ENCODE measurements around the gene SPACA7. TPM values are rescaled to one million over a fixed set of nuclear protein-coding genes. Genes with fewer than 3 reads are reported as not detected.

Gene SPACA7
- total RNA-seq, 1 experiment from 2014 or later: not detected

DNA sequence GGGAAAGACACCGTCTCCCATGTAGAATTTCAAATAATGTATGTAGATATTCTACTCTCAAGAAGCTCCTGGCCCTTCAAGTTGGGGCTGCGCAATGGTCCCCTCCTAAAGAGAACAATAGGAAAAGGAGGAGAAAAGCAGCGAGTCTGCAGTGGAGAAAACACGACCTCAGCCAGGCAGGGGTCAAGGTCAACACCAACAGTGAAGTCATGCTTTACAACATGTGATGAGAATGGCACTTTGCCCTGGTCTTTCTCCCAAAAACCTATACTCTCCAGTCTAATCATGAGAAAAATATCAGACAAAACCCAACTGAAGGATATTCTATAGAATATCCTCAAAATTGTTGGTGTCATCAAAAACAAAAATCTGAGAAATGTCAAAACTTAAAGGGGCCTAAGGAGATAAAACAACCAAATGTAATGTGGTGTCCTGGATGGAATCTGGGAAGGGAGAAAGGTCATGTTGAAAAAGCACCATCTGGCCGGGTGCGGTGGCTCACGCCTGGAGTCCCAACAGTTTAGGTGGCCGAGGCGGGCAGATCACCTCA is 101.0 kb downstream of the SPACA7 start:
- TF ChIP-seq ZNF274 (IDR thresholded peaks at IDR 0.05; ENCODE audit: low read depth, low read length) (no peak), FOSL1 (IDR thresholded peaks at IDR 0.05; ENCODE audit: low read depth) (no peak), TCF7L2 (IDR thresholded peaks at IDR 0.05; ENCODE audit: borderline replicate concordance, extremely low read depth, insufficient read depth, insufficient read length) (no peak), YY1 (IDR thresholded peaks at IDR 0.05; ENCODE audit: extremely low read depth, insufficient replicate concordance, low read depth, low read length) (no peak), EZH2phosphoT487 (IDR thresholded peaks at IDR 0.05; ENCODE audit: borderline replicate concordance) (no peak), ELF1 (IDR thresholded peaks at IDR 0.05; ENCODE audit: borderline replicate concordance, low read depth) (no peak), SP1 (IDR thresholded peaks at IDR 0.05; ENCODE audit: low read depth) (no peak), ZFX (IDR thresholded peaks at IDR 0.05) (no peak), JUND (IDR thresholded peaks at IDR 0.05) (no peak), RAD21 (IDR thresholded peaks at IDR 0.05; ENCODE audit: low read depth) (no peak), SRF (IDR thresholded peaks at IDR 0.05; ENCODE audit: low read depth) (no peak), POLR2AphosphoS5 (IDR thresholded peaks at IDR 0.05; ENCODE audit: low read depth, low read length) (no peak), CEBPB (IDR thresholded peaks at IDR 0.05; ENCODE audit: low read depth) (no peak), POLR2A (IDR thresholded peaks at IDR 0.05; ENCODE audit: borderline replicate concordance, extremely low read depth, insufficient read depth, insufficient read length) (no peak), SIN3A (IDR thresholded peaks at IDR 0.05; ENCODE audit: low read depth) (no peak), EZH2 (IDR thresholded peaks at IDR 0.05) (no peak)
- TF ChIP-seq, protein P1, sequence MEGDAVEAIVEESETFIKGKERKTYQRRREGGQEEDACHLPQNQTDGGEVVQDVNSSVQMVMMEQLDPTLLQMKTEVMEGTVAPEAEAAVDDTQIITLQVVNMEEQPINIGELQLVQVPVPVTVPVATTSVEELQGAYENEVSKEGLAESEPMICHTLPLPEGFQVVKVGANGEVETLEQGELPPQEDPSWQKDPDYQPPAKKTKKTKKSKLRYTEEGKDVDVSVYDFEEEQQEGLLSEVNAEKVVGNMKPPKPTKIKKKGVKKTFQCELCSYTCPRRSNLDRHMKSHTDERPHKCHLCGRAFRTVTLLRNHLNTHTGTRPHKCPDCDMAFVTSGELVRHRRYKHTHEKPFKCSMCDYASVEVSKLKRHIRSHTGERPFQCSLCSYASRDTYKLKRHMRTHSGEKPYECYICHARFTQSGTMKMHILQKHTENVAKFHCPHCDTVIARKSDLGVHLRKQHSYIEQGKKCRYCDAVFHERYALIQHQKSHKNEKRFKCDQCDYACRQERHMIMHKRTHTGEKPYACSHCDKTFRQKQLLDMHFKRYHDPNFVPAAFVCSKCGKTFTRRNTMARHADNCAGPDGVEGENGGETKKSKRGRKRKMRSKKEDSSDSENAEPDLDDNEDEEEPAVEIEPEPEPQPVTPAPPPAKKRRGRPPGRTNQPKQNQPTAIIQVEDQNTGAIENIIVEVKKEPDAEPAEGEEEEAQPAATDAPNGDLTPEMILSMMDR (IDR thresholded peaks at IDR 0.05 in 2 of 3, conservative IDR thresholded peaks at IDR 0.05 in 1 of 3; ENCODE audit: borderline replicate concordance in 1 of 3, insufficient read depth in 1 of 3, low read depth in 2 of 3, low read length in 2 of 3): no peak
- TF ChIP-seq, protein P2, sequence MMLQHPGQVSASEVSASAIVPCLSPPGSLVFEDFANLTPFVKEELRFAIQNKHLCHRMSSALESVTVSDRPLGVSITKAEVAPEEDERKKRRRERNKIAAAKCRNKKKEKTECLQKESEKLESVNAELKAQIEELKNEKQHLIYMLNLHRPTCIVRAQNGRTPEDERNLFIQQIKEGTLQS (IDR thresholded peaks at IDR 0.05): no peak
- TF ChIP-seq, protein P3, sequence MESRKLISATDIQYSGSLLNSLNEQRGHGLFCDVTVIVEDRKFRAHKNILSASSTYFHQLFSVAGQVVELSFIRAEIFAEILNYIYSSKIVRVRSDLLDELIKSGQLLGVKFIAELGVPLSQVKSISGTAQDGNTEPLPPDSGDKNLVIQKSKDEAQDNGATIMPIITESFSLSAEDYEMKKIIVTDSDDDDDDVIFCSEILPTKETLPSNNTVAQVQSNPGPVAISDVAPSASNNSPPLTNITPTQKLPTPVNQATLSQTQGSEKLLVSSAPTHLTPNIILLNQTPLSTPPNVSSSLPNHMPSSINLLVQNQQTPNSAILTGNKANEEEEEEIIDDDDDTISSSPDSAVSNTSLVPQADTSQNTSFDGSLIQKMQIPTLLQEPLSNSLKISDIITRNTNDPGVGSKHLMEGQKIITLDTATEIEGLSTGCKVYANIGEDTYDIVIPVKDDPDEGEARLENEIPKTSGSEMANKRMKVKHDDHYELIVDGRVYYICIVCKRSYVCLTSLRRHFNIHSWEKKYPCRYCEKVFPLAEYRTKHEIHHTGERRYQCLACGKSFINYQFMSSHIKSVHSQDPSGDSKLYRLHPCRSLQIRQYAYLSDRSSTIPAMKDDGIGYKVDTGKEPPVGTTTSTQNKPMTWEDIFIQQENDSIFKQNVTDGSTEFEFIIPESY (IDR thresholded peaks at IDR 0.05; ENCODE audit: extremely low read depth, insufficient replicate concordance, low read length): no peak
- H3K79me2 ChIP-seq (ENCODE audit: insufficient read depth, low read length): no peaks in the 10 kb centered on the region
- ChIA-PET CTCF (no interaction called here), RAD21 (ENCODE audit: low non-redundant PET in 1 of 2, low total read pairs in 2 of 2, uncharacterized antibody in 2 of 2, unreplicated experiment in 2 of 2) (no interaction called here), POLR2A (no interaction called here)
- ATAC-seq (no peak), DNase-seq (ENCODE audit: low read depth, low spot score) (no peak)
- no peak overlapping the region for H3K4me3 ChIP-seq (replicated peaks in 1 of 2; ENCODE audit: low read depth in 1 of 2, low read length in 2 of 2)
- no peaks in the 10 kb centered on the region for H3K36me3 ChIP-seq (ENCODE audit: control insufficient read depth in 1 of 2, insufficient read depth in 2 of 2, low read length in 2 of 2)
- H2AFZ ChIP-seq (ENCODE audit: low read depth, low read length, poor library complexity, severe bottlenecking): no peak overlapping the region
- H3K9ac ChIP-seq (ENCODE audit: low read length): no peak overlapping the region
- no peaks in the 10 kb centered on the region for H3K4me1 ChIP-seq (ENCODE audit: control insufficient read depth in 1 of 2, insufficient read depth in 2 of 2, low read length in 2 of 2)
- no peaks in the 10 kb centered on the region for H3K27me3 ChIP-seq (ENCODE audit: insufficient read depth, low read length)
- BruUV-seq (replicated peaks): no TSS peak
- no peak overlapping the region for H3K4me2 ChIP-seq (ENCODE audit: low read length)
- H3K9me3 ChIP-seq (ENCODE audit: control insufficient read depth in 1 of 2, insufficient read depth in 1 of 2, low read depth in 1 of 2, low read length in 2 of 2): no peaks in the 10 kb centered on the region
- no peak overlapping the region for H3K27ac ChIP-seq (ENCODE audit: low read depth, low read length)
- no peaks in the 10 kb centered on the region for H4K20me1 ChIP-seq (ENCODE audit: insufficient read depth)
- intact Hi-C loops (cut with micrococcal nuclease): no loop called here
- no peaks in the 10 kb centered on the region for H3K9me2 ChIP-seq (ENCODE audit: insufficient read depth)

Data from HCT116 (cell line).